ENCODE measurements around the gene SORCS2.

DNA sequence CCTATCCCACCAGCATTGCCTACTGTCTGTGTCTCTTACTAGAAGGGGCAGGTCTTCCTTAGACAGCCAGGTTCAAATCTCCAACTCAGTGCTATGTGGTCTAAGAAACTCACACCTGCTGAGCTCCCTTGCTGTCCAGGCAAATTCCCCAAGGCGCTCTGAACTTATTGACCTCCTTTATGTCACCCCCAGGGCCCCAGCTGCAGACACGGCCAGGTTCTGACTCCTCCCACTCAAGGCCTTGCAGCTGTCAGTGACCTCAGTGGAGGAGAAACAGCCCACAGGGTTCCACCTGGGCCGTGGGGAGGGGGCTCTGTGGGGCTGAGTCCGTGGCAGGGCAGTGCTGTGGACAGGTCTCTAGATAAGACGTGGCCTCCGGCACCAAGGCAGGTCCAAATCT, 284.5 kb downstream of the SORCS2 start:
- no peak for TF ChIP-seq CTCF (IDR thresholded peaks at IDR 0.05)
- TF ChIP-seq POLR2A (IDR thresholded peaks at IDR 0.05): no peak
